NCI-H2196 (cell line): ENCODE results near the gene ARIH2.
A peak's percentile ranks its signal among the peaks of the same experiment; 100 is the strongest.

Experiments
- DNase-seq: peaks from one replicate; lab custom pipeline; 2025; ENCODE audit not compliant: unreplicated experiment; lab: John Stamatoyannopoulos, UW

Gene ARIH2

DNA sequence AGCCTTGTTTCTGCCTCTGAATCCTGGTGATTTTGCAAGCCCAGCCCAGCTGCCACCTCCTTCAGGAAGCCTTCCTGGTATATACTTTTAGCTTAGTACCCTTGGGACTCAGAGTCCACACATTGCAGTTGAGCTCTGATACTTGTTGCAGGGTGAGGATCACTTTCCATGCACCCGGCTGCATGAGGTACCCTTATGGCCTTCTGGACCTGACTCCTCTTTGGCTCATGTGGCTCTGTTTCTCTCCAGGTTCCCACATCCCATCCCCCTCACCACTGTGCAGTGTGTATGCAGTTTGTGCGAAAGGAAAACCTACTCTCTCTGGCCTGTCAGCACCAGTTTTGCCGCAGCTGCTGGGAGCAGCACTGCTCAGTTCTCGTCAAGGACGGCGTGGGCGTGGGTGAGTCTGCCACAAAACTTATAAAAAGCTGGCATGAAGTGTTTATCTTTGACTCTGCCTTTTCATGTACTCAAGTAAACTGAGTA, 48.3 kb downstream of the ARIH2 start:
- DNase-seq: no peak

- DNase-seq: no peak
Observed at GRCh38 chr3:48970586-48970985, 51.9 kb downstream of the ARIH2 start.

DNA sequence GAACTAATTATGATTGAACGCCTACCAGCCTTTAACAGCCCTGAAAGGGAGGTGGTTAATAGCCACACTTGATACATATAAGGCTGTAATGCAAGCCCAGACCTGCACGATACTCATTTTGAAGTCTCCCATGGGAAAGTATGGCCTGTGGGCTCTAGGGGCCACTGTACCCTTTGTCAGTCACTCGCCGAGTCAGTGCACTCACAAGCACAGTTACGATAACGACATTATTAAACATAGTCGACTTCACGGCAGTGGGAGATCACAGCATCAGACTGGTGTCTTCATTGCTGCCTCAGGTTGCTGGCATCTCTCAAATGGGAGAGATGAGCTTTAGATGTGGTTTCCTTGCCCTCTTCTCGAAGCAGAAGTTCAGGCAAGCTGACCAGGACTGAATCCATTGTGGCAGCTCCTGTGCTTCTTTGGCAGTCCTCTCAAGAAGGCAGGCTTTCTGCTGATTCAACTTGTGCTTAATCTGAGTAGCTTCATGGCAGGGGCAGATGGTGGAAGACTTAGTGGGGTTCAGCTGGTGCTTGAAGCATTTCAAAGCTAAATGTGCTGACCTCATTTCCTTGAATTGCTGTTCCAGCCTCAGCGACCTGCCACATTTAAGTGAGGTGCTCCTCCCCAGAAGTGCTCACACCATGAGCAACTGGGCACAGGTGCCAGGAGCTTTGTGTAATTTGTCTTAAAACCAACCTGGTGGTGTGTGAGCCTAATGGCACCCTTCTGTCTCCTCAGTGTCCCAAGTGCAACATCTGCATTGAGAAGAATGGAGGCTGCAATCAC, 55.6 kb downstream of the ARIH2 start:
- DNase-seq: no peak

DNA sequence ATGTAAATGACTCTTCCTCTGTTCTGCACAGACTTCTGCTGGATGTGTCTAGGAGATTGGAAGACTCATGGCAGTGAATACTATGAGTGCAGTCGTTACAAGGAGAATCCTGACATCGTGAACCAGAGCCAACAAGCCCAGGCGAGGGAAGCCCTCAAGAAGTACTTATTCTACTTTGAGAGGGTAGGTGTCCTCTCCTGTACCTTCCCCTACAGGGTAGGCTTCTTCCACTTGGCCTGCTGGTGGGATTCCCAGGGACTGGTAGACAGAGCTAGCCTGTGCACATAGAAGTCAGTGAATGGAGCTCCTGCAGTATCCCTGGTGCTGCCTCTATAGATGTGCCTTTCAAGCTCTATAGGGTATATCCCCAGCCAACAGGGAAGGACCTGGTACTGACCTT, 60.8 kb downstream of the ARIH2 start:
- no peak for DNase-seq

DNA sequence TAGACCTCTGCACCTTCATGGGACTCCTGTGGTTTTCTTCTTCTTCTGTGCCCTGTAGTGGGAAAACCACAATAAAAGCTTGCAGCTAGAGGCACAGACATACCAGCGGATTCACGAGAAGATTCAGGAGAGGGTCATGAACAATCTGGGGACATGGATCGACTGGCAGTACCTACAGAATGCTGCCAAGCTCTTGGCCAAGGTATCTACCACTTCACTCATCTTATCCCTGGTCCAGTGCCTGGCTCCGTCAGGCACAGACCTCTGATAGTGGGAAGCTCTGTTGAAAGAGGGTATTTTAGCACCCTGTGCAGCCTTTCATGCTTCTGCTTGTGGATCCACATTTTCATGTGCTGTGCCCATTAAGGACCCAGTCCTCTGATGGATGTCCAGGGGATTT, 61.7 kb downstream of the ARIH2 start:
- no peak for DNase-seq

- no peak for DNase-seq
Observed at GRCh38 chr3:48982016-48982415, 63.4 kb downstream of the ARIH2 start.

GRCh38 chr3:48982686-48983085, 64.0 kb downstream of the ARIH2 start:
- no peak for DNase-seq

- no peak for DNase-seq
Observed at GRCh38 chr3:48983096-48983495, 64.5 kb downstream of the ARIH2 start.

DNA sequence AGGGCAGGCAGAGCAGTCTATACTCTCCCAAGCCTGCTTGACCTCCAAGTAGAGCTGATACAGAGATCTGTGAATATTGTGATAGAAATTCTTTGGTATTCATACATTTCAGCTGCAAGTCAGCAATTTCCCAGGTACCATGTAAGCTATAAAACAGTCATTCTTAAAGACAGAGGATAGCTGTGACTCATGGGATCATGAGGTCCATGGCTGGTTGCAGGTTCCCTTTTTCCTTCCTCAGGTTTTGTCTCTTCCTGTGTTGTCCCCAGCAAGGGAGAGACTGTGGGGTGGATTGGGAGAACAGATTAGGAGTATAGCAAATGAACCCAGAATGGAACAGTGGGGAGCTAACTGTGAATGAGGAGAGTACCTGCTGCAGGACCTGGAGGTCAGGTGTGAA, 66.0 kb downstream of the ARIH2 start:
- DNase-seq: no peak

DNA sequence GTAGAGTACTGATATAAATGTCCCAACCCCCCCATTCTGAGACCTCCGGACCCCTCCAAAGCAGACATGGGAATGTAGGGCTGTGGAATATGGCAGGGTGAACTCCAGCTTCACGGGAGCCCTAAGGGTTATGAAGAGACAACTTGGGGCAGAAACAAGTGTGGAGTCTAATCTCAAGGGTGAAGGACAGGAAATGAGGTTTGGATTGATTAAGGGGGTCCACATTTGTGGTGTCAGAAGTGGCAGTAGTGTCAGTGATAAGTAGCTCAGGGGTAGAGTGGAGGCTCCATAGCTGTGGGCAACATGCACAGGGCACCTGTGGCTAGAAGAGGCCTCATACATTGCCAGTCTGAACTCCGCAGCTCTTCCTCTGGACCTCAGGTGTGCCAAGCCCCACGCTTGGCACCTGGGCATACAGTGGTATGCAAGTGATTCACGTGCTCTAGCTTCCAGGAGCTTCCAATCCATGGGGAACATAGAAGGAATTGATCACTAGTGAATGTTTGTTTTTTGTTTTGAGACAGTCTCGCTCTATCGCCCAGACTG, 67.3 kb downstream of the ARIH2 start:
- no peak for DNase-seq

DNA sequence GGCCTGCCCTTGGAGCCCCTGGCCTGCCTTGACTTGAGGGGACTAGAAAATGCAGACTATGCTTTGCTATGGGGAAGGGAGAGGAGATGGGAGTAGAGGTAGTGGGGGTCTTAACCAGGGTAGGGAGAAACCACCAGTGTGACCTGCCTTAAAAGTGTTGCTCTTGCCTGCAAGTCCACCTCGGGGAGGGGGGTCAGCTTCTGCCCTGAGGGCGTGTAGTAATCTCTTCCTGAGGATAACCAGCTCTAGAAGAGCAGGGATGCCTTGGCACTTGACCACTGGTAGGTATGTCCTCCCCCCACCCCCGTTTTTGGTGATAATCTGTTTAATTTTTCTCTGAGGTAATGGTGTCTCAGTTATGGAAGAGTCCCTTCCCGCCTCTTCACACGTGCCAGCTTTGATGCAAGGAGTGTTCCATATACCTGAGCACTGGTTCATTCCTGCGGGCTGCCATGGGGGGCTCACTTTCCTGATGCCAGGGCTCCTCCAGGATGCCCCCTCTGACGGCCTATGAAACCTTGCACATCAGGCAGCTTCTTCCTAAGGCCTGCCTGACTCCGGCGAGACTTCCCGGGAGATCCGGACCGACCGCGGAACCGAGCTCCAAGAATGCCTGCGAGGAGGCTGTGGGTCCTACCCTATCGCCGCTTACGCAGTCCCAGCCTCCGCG, 70.6 kb downstream of the ARIH2 start:
- no peak for DNase-seq

GRCh38 chr3:48989796-48990635, 71.4 kb downstream of the ARIH2 start, which contains the start of gene P4HTM:
TSS of gene P4HTM (plus strand) at chr3:48990241. CDS start at chr3:48990257, 16 bp downstream.
- peak; percentile 54 for DNase-seq

GRCh38 chr3:48990636-48991469, 72.2 kb downstream of the ARIH2 start:
- peak; percentile 29 for DNase-seq

GRCh38 chr3:48991851-48992545, 73.4 kb downstream of the ARIH2 start:
- no peak for DNase-seq

DNA sequence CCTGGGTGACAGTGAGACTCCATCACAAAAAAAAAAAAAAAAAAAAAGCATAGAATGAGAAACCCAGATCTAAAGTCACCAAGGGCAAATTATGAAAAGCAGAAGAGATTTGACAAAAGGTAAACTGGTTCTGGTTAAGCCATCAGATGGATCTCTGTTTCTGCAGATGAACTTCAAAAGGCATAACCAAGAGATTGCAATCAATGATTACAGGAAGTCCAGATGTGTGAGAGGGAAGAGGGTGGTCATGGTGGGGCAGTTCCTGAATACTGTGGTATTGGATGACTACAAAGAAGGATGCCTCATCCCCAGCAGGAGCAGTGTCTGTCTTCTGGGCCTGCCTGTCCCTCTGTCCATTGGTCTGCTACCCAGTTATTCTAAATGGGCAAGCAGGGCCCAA, 75.2 kb downstream of the ARIH2 start:
- no peak for DNase-seq

- DNase-seq: no peak
Observed at GRCh38 chr3:48996640-48997039, 78.0 kb downstream of the ARIH2 start.

GRCh38 chr3:48997102-48997635, 78.5 kb downstream of the ARIH2 start:
- DNase-seq: no peak

DNA sequence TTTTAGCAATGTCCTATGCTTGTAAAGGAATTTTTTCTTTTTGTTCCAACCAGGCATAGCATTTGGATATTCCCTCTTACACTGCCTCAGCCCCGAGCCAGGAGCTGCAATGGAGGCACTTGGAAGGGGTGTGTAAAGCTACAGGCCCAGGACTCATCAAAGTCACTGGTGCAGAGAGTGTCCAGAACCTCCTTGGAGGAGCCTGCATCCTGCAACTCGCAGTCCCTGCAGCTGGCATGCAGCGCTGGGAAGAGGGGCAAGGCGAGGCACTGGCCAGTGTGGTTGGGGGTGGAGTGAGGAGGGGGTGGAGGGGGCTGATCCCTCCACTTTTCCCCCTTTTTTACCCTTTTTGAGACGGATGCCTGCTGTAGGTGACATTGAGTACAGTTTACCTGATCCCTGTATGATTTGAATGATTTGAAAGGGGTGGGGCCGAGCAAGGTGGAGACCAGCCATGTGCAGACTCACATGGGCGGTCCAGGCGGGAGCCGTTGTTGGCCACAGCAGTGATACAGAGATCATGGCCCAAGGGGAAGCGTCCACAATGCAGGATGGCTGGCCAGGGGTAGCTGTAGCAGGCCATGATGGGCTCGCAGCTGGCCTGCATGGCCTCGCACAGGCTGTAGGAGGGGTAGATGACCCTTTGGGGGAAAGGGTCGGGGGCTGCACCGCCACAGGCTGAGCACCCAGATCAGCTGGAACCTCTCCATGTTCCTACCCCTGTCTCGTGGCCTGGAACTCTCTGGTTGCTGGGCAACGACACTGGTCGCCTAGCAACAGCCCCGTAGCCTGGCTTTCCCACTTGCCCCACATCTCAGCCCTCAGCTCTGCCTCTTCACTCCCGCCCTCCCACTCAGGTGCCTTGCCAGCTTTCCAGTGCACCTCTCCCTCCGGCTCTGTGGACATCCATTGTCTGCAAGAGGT, 79.3 kb downstream of the ARIH2 start:
- DNase-seq: peak; percentile 48
